Bronchial epithelial cell (primary cell): ENCODE data around the gene FAM107B. TPM values are rescaled to one million over a fixed set of nuclear protein-coding genes. Genes with fewer than 3 reads are reported as not detected.

ENCODE experiments used
- DNase-seq: peaks from one replicate; pipeline ENCODE4 v3.0.0-alpha.2; 2010; ENCODE audit warnings: low read depth
- FAIRE-seq: peaks from 2 replicates; lab custom pipeline; 2011; peaks lifted over from hg19 to GRCh38; lab: Jason Lieb, UNC
- H3K27me3 ChIP-seq: 2 replicates; pipeline ENCODE4 v1.5.1; 2011; ENCODE audit warnings: low read length; ENCODE audit not compliant: control insufficient read depth, insufficient read depth
- H3K36me3 ChIP-seq: 2 replicates; pipeline ENCODE4 v1.5.1; 2011; ENCODE audit warnings: low read length; ENCODE audit not compliant: control insufficient read depth, insufficient read depth
- H3K4me3 ChIP-seq: 2 replicates; pipeline ENCODE4 v1.5.1; 2011; ENCODE audit warnings: mild to moderate bottlenecking, low read depth, low read length, control low read depth
- CTCF ChIP-seq: IDR thresholded peaks from 2 replicates; pipeline ENCODE4 v1.5.1; 2011; ENCODE audit warnings: mild to moderate bottlenecking, moderate library complexity, low read length, control low read depth, inconsistent platforms; ENCODE audit not compliant: insufficient read depth, severe bottlenecking
- total RNA-seq: library from RNA; depleted of rRNA; stranded (reverse); fragments of >200 nt; gene quantifications from 2 replicates; pipeline ENCODE4 v1.2.1, GENCODE V29; 2014

The FAM107B gene
- total RNA-seq, 1 donor from 2014 or later: 18.7 TPM

GRCh38 chr10:14571866-14572507 is 202.7 kb downstream of the FAM107B start:
- DNase-seq: peak; percentile 96
- peak; percentile 86 for FAIRE-seq
- Histone ChIP-seq H3K4me3 (no peak overlapping the region), H3K36me3 (peaks cover 2% of the 10 kb centered on the region), H3K27me3 (no peaks in the 10 kb centered on the region)
- no peak for TF ChIP-seq CTCF

- TF ChIP-seq CTCF: no peak
- peaks cover 2% of the 10 kb centered on the region for H3K36me3 ChIP-seq
- FAIRE-seq (no peak), DNase-seq (no peak)
- H3K4me3 ChIP-seq: no peak overlapping the region
- no peaks in the 10 kb centered on the region for H3K27me3 ChIP-seq
Observed at GRCh38 chr10:14570800-14571199, 203.9 kb downstream of the FAM107B start.

DNA sequence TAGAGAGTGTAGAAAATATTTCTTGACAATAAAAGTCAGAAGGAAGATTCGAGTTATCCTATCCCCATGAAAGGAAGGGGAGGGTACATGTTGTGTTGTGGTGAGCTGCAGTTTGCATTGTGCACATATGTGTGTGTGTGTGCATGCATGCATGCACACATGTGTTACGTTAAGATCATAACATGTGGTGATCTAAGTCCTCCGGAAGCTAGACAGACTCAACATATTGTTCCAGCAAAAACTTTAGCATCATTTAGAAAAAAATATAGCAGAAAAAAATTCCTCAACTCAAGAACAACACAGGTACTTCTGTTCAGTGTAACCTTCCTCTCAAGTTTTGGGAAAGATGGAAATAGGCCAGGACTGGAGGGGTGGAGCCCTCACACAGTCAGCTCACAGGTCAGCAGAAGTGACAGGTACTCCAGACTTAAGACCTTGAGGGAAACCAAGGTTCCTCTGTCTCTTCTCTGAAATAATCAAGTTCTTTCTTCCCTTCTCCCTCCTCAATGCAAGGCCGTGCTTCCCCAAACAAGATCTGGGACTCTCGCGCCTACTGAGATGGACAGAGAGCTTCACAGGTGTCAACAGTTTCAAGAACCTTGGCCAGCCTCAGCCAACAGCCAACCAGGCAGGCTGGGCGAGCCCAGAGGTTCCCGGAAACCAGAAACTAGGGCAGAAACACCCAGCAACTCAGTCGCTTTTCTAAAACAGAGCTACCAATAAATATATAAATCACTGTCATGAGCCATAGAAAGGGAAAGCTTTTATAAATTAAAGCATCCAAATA is 205.2 kb downstream of the FAM107B start:
- FAIRE-seq (no peak), DNase-seq (no peak)
- Histone ChIP-seq H3K27me3 (no peaks in the 10 kb centered on the region), H3K36me3 (peaks cover 2% of the 10 kb centered on the region), H3K4me3 (no peak overlapping the region)
- TF ChIP-seq CTCF: no peak

- no peak for TF ChIP-seq CTCF
- FAIRE-seq (no peak), DNase-seq (no peak)
- Histone ChIP-seq H3K4me3 (no peak overlapping the region), H3K36me3 (peaks cover 2% of the 10 kb centered on the region), H3K27me3 (no peaks in the 10 kb centered on the region)
Observed at GRCh38 chr10:14567421-14567820, 207.3 kb downstream of the FAM107B start.

GRCh38 chr10:14566498-14566897 is 208.2 kb downstream of the FAM107B start:
- Histone ChIP-seq H3K27me3 (no peaks in the 10 kb centered on the region), H3K4me3 (no peak overlapping the region), H3K36me3 (peaks cover 2% of the 10 kb centered on the region)
- no peak for TF ChIP-seq CTCF
- DNase-seq (no peak), FAIRE-seq (no peak)
